Neural progenitor cell (in vitro differentiated cells): ENCODE measurements around the gene IQGAP3.

Experiments
- EZH2phosphoT487 ChIP-seq: fragments of 200-600 bp; sonication (generic); IDR thresholded peaks from 2 replicates; pipeline ENCODE4 v1.6.1; 2017; ENCODE audit warnings: antibody characterized with exemption
- TF ChIP-seq, protein P1 (sequence below): fragments of 200-600 bp; sonication (generic); IDR thresholded peaks from 2 replicates; pipeline ENCODE4 v1.5.1; 2017; ENCODE audit warnings: antibody characterized with exemption, mild to moderate bottlenecking

DNA sequence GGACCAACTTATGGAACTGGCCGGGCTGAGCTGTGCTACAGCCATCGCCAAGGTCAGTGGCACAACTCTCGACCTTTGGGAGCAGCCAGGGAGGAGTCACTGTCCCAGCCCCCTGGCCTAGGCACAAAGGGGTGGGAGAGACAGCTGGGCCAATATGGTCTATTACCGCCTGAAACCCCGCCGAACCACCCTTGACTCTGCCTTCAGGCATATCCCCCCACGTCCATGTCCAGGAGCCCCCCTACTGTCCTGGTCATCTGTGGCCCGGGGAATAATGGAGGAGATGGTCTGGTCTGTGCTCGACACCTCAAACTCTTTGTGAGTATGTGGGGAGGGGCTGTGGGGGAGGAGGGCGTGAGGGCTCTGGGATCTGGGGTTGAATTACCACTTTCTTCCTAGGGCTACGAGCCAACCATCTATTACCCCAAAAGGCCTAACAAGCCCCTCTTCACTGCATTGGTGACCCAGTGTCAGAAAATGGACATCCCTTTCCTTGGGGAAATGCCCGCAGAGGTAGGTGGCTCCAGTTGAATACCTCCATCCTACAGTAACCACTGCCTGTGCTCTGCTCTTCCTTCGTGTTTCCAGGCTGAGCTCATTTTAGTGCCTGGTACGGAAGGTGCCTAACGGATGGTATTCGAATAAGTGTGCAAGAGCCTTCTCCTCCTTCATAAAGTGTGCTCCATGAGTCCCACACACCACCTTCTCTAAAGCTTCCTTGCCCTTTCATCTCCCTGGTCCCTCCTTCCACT is 20.0 kb upstream of the IQGAP3 start:
- TF ChIP-seq, protein P1, sequence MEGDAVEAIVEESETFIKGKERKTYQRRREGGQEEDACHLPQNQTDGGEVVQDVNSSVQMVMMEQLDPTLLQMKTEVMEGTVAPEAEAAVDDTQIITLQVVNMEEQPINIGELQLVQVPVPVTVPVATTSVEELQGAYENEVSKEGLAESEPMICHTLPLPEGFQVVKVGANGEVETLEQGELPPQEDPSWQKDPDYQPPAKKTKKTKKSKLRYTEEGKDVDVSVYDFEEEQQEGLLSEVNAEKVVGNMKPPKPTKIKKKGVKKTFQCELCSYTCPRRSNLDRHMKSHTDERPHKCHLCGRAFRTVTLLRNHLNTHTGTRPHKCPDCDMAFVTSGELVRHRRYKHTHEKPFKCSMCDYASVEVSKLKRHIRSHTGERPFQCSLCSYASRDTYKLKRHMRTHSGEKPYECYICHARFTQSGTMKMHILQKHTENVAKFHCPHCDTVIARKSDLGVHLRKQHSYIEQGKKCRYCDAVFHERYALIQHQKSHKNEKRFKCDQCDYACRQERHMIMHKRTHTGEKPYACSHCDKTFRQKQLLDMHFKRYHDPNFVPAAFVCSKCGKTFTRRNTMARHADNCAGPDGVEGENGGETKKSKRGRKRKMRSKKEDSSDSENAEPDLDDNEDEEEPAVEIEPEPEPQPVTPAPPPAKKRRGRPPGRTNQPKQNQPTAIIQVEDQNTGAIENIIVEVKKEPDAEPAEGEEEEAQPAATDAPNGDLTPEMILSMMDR: no peak
- no peak for TF ChIP-seq EZH2phosphoT487
